Measurements from ENCODE around the gene PARD3.

The PARD3 gene

DNA sequence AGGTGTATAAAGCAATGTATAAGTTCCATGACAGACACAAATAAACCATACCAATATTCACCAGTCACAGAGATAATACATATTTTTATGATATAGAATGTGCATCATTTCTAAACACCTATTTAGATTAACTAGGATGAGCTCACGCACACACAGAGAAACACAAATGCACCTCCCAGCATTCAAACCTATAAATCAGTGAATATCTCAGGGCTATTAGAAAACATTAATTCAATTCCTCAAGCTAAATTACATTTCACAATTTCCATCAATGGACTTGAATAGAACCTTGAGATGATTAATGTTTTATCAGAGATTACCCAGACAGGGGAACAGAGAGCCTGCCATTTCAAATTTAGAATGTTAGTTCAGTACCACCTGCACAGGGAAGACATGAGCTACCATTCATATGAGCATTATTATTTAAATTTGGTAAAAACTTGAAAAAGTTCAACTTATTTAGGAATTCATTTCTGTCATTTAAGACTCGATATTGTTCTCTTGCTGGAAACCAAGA is 221.7 kb downstream of the PARD3 start:
- in situ Hi-C loops (cut with MboI; ENCODE audit: low sequenced_read_pairs) = no loop called here

DNA sequence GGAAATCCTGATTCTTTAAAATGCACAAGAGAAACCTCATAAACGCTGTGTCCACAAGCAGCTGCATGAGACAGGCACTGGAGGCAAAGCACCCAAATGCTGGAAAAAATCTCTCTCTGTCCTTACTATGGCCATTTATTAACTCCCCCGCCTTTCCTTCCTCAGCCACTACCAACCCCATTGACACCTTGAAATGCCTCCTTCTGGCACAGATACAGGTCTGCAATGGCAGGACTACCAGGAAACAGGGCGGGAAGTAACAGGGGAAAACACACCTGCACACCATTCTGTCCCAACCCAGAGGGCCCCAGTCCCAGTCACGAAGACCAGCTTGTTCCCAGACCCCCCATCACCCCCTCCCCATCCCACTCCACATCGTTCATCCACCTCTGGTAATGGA is 224.3 kb downstream of the PARD3 start:
- in situ Hi-C loops (cut with MboI; ENCODE audit: low sequenced_read_pairs) = no loop called here

GRCh38 chr10:34589275-34589674 is 225.8 kb downstream of the PARD3 start:
- in situ Hi-C loops (cut with MboI; ENCODE audit: low sequenced_read_pairs) = no loop called here

- in situ Hi-C loops (cut with MboI; ENCODE audit: low sequenced_read_pairs) = no loop called here
Observed at GRCh38 chr10:34587680-34588019, 227.4 kb downstream of the PARD3 start.

DNA sequence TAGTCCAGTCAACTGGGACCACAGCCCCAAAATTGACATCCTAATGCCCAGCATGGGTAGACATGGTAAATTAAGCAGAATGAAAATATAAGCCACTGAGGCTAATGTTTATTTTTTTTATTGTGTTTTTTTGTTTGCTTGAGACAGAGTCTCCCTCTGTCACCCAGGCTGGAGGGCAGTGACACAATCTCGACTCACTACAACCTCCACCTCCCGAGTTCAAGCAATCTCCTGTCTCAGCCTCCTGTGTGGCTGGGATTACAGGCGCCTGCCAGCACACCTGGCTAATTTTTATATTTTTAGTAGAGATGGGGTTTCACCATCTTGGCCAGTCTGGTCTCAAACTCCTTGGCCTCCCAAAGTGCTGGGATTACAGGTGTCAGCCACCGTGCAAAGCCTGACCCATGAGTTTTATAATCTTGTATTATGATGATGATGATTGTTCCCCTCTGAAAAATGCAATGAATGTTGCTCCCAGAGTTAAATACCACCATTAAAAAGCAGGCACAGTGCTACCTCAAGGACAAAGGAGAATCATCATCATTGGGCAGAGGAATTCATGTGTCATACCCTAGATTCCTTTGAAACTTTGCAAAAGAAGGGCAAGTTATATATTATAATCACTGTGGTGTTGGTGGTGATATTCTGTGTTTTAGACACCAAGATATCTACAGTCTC is 228.0 kb downstream of the PARD3 start:
- in situ Hi-C loops (cut with MboI; ENCODE audit: low sequenced_read_pairs) = no loop called here

DNA sequence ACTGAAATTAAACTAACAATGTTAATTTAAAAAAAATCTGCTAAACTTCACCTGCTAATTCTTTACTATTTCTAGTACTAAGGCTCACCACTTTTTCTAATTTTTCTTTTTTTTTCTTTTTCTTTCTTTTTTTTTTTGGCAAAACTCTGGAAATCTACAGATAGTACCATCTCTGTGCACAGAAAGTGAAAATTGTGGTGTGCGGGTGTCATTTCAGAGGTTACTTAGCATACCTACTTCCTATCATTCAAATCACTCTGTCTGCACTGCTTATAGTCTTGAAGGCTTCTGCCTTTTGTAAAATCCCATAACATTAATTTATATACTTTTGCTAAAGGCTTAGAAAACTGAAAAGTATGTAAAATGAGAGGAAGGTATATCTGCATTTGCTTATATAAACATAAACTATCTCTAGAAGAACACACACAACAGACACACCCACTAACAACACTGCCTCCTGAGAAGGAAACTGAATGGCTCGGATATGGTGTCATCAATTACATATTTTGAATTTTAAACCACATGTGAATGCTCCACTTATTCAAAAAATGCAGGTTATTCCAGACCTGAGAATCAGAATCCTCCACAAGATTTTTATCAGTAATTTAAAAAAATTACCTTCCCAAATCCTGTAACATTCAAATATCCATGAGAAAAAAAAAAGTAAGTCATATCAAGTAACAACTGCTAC is 229.5 kb downstream of the PARD3 start:
- in situ Hi-C loops (cut with MboI; ENCODE audit: low sequenced_read_pairs) = no loop called here

DNA sequence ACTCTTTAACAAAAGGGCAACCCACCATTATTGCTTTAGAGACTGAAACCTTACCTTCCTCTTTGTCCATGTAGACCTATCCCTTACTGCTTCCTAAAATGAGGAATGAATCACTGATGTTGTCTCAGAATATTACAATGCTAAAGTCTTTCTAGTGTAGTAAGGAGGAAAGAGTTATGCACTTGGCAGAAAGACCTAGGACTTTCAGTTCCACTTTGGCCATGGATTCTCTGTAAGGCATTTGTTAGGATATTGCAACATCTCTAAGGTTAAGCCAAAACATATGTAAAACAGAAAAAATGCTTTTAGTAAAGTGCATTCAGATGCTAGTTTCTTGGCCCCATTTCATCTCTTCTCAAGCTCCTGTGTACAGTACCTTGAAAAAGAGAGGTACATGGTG is 230.9 kb downstream of the PARD3 start:
- in situ Hi-C loops (cut with MboI; ENCODE audit: low sequenced_read_pairs) = no loop called here

- in situ Hi-C loops (cut with MboI; ENCODE audit: low sequenced_read_pairs) = no loop called here
Observed at GRCh38 chr10:34581801-34582532, 233.1 kb downstream of the PARD3 start.

DNA sequence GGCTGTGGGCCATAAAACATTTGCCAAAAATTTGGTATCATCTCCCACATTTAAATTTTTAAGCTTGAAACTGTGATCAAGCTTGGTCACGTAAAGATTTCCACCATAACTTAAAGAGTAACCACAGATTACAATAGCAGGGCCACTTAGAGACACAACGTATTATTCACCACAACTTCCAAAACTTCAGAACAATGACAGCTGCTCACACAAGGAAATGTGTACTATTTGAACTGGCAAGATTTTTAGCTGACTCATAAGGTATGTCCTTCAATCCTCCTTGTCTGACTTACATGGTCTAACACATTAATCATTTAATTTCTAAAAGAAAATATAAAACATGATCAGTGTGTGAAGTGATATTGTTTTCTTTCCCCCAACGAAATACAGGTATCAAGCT is 234.5 kb downstream of the PARD3 start:
- in situ Hi-C loops (cut with MboI; ENCODE audit: low sequenced_read_pairs) = no loop called here

DNA sequence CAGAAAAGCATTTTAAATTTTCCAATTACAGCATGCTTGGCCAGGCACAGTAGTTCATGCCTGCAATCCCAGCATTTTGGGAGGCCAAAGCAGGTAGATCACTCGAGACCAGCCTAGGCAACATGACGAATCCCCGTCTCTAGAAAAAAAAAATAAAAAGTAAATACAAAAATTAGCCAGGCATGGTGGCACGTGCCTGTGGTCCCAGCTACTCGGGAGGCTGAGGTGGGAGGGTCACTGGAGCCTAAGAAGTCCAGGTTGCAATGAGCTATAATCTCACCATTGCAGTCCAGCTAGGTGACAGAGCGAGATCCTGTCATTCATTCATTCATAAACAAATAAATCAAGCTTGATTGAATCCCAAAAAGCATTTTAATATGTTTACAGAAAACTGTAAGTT is 234.9 kb downstream of the PARD3 start:
- in situ Hi-C loops (cut with MboI; ENCODE audit: low sequenced_read_pairs) = no loop called here

DNA sequence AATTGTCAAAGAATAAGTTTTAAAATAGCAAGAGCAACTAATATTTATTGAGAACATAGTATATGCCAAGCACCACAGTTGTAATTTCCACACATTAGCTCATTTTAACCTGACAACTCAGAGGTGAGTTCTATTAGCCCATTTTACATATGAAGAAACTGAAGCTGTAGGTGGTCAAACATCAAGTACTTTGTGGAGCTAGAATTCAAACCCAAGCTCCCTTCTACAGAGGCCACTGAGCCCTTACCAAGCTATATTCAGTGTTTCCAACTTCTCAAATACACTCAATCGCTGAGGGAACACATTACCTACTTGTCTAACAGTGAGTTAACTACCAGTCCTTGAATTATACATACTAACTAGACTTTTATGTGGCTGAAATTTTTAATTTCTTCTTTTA is 236.6 kb downstream of the PARD3 start:
- in situ Hi-C loops (cut with MboI; ENCODE audit: low sequenced_read_pairs) = no loop called here

DNA sequence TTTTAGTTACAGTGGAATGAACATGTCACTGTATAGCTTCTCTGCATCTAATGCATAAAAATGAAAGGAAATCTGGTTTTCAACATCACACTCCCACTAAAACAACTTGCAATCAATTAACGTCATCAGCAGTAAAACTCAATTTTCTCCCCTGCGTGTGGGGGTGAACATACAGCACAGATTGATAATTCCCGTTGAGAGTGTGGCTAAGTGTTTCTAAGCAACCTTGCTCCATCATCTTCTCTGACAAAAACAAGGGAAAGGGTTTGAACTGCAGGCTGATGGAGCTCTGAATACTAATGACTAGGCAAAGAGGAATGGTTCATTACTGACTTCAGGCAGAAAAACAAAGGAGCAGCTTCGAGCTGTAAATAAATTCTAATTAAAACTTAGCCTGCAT is 238.3 kb downstream of the PARD3 start:
- in situ Hi-C loops (cut with MboI; ENCODE audit: low sequenced_read_pairs) = no loop called here

GRCh38 chr10:34575882-34576281 is 239.2 kb downstream of the PARD3 start:
- in situ Hi-C loops (cut with MboI; ENCODE audit: low sequenced_read_pairs) = no loop called here

DNA sequence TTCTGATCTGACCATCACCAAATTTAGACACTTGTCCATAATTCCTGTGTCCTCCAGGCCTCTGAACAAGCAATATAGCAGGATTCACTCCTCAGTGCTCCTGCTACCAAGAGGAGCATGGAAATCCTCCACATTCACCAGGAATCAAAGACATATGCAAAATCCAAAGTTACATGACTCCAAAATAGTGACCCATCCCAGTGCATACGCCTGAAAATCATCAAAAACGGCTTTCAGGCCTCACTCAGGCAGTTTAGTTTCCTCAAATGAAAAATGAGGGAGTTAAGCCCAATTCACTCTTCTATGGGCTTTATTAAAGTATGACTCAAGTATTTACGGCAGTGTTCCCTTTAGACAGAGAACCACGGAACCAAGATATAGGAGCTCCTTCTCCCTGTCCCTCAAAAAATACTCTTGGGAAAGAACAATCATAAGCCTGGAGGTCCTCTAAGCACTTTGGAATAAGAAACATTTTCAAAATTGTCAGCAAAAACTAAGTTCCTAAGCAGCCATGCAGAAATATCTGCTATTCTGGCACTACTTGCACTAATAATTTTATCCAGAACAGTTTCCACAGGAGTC is 240.7 kb downstream of the PARD3 start:
- in situ Hi-C loops (cut with MboI; ENCODE audit: low sequenced_read_pairs) = no loop called here

DNA sequence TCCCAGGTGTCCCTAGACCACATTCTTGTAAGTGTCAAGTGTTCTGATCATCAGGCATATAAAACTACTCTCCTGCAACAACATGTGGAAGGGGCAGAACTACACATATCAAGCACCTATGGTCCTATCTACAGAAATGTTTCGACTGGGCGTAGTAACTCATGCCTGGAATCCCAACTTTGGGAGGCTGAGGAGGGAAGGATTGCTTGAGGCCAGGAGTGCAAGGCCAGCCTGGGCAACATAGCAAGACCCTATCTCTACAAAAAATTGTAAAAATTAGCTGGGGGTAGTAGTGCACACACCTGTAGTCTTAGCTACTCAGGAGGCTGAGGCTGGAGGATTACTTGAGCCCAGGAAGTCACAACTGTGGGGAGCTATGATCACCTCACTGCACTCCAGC is 244.2 kb downstream of the PARD3 start:
- in situ Hi-C loops (cut with MboI; ENCODE audit: low sequenced_read_pairs) = no loop called here

DNA sequence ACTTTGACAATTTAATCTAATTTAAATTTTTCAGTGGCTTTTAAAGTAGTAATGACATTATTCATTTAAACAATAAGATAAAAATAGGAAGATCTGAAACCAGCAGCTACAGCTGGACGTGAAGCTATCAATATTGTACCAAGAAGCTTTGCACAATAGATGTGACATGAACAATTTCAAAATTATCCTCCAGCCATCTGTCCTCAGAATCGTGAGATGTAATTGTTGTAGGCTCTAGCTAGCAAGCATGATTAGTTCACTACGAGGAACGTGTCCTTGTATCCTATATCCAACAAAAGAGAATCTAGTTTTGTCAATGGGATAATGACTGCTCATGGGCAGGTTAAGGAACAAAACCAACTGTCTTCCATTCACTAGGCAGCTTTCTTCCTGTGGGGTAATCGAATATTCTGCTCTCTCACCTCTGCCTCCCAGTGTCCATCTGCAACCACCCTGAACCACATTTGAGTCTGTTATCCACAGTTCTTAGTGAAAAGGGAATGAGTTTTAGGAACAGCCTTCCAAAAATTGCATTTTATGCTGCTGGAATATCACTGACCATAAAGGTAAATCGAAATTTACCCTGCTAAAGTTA is 247.3 kb downstream of the PARD3 start:
- in situ Hi-C loops (cut with MboI; ENCODE audit: low sequenced_read_pairs) = no loop called here

DNA sequence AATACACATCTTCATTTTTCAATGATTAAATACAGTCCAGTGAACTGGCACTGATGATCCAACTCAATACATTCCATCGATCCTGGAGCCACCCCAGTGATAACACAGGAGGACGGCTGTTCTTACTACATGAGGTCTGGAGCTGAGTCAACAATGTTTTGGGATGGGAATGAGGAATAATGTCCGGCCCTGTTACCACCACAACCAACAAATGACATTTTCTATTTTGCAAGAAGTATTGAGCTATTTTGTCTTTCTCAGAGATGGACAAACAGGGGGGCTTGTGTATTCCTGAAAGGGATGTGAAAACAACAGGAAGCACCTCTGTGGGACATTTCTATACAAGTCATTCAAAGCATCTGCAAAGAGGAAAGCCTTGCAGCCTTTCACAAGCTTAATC is 249.2 kb downstream of the PARD3 start:
- in situ Hi-C loops (cut with MboI; ENCODE audit: low sequenced_read_pairs) = no loop called here

GRCh38 chr10:34558093-34558583 is 257.0 kb downstream of the PARD3 start:
- in situ Hi-C loops (cut with MboI; ENCODE audit: low sequenced_read_pairs) = no loop called here

- in situ Hi-C loops (cut with MboI; ENCODE audit: low sequenced_read_pairs) = no loop called here
Observed at GRCh38 chr10:34557173-34557572, 257.9 kb downstream of the PARD3 start.

DNA sequence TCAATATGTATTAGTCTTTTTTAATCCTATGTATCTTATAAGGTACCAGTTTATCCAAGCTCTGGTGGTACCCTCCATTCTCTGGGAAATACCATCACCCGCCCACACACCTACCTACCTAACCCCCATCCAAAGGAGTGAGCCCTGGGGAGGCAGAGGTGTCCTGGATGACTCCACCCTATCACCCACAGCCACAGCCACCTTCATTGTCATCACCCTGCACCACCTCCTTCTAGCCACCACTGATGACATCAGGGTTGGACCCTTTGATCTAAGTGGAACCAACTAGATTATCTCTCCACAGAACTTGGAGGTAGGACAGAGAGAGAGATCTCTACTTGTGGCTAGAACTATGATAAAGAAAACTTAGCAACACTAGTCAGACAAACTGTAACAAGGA is 259.4 kb downstream of the PARD3 start:
- in situ Hi-C loops (cut with MboI; ENCODE audit: low sequenced_read_pairs) = no loop called here

- in situ Hi-C loops (cut with MboI; ENCODE audit: low sequenced_read_pairs) = no loop called here
Observed at GRCh38 chr10:34553747-34554146, 261.3 kb downstream of the PARD3 start.
